Esophagus muscularis mucosa (tissue), 4 donors: ENCODE results near the gene TAAR6. TPM values are rescaled to one million over a fixed set of nuclear protein-coding genes. Genes with fewer than 3 reads are reported as not detected.
"Not testable (repeated sequence)": the region's sequence is repeated elsewhere in the genome, so short reads cannot be mapped to it uniquely, and the experiment has no call there.

ENCODE experiments used
- DNase-seq: peaks from one replicate; pipeline ENCODE4 v3.0.0-alpha.2; 2017; ENCODE audit errors: extremely low spot score
- H3K27ac ChIP-seq, 4 donors: fragments of 200-600 bp; sonication (generic); replicated peaks in 1 of 4; 1 replicate in 3 of 4; 2 replicates in 1 of 4; pipeline ENCODE4 v1.5.1; 2016 to 2019; ENCODE audit warnings: mild to moderate bottlenecking in 1 of 4
- H3K27me3 ChIP-seq, 4 donors: fragments of 200-600 bp; sonication (generic); one replicate each; pipeline versions ENCODE4 v1.5.1 to v1.6.0; 2016 to 2019
- H3K36me3 ChIP-seq, 4 donors: fragments of 200-600 bp; sonication (generic); one replicate each; pipeline ENCODE4 v1.5.1; 2016 to 2019
- H3K4me1 ChIP-seq, 4 donors: fragments of 200-600 bp; sonication (generic); one replicate each; pipeline ENCODE4 v1.5.1; 2016 to 2019
- H3K4me3 ChIP-seq, 4 donors: fragments of 200-600 bp; sonication (generic); 1 replicate in 2 of 4; 2 replicates in 2 of 4; pipeline ENCODE4 v1.5.1; 2016 to 2019; ENCODE audit warnings: mild to moderate bottlenecking in 4 of 4, moderate library complexity in 1 of 4
- H3K9me3 ChIP-seq, 4 donors: fragments of 200-600 bp; sonication (generic); 1 replicate in 3 of 4; 2 replicates in 1 of 4; pipeline ENCODE4 v1.5.1; 2016 to 2019
- CTCF ChIP-seq, 3 experiments: fragments of 200-600 bp in 2 of 3; fragments of 450-650 bp in 1 of 3; sonication (generic) in 2 of 3; IDR thresholded peaks; one replicate each; pipeline ENCODE4 v1.5.1; 2017 to 2019; ENCODE audit warnings: antibody characterized with exemption in 3 of 3, mild to moderate bottlenecking in 2 of 3, moderate library complexity in 1 of 3
- EP300 ChIP-seq: sonication (generic); formaldehyde crosslinking; IDR thresholded peaks from one replicate; pipeline ENCODE4 v1.6.1; 2017; ENCODE audit warnings: antibody characterized with exemption
- POLR2A ChIP-seq: fragments of 450-650 bp; IDR thresholded peaks from one replicate; pipeline ENCODE4 v1.6.1; 2017; ENCODE audit warnings: antibody characterized with exemption, moderate library complexity, mild to moderate bottlenecking, low read depth
- POLR2AphosphoS5 ChIP-seq, 2 donors: sonication (generic); formaldehyde crosslinking; IDR thresholded peaks; one replicate each; pipeline ENCODE4 v1.6.1; 2017; ENCODE audit warnings: antibody characterized with exemption in 2 of 2
- WGBS: methylation state at CpG from one replicate; pipeline ENCODE4 v1.1.5; 2018; 5-methylcytosine and 5-hydroxymethylcytosine counted together
- intact Hi-C: fragments of 100-400 bp; cut with DNase I; formaldehyde crosslinking; loops from one replicate; pipeline ENCODE4 v1.15.1; 2023
- total RNA-seq, 4 donors: library from RNA; depleted of rRNA; stranded (reverse); fragments of >200 nt; gene quantifications; one replicate each; pipeline versions ENCODE4 v1.1.0 to v1.2.1, GENCODE V29; 2016

Gene TAAR6
- total RNA-seq, 4 donors from 2014 or later, result not detected

- Histone ChIP-seq H3K36me3 (no peaks in the 10 kb centered on the region), H3K4me1 (no peaks in the 10 kb centered on the region), H3K9me3 (no peaks in the 10 kb centered on the region), H3K27me3 (no peaks in the 10 kb centered on the region), H3K27ac (no peak overlapping the region), H3K4me3 (no peak overlapping the region)
- no peak for DNase-seq
- TF ChIP-seq POLR2A, result no peak
- intact Hi-C loops, result no loop called here
Observed at GRCh38 chr6:132544826-132545225, 25.3 kb upstream of the TAAR6 start.

- H3K27ac ChIP-seq, result no peak overlapping the region
- H3K9me3 ChIP-seq, result no peaks in the 10 kb centered on the region
- no peak overlapping the region for H3K4me3 ChIP-seq
- no peak for DNase-seq
- no peaks in the 10 kb centered on the region for H3K36me3 ChIP-seq
- intact Hi-C loops, result no loop called here
- TF ChIP-seq CTCF (IDR thresholded peaks at IDR 0.05), result no peak
- TF ChIP-seq POLR2A, result no peak
- TF ChIP-seq EP300, result no peak
- TF ChIP-seq POLR2AphosphoS5 (IDR thresholded peaks at IDR 0.05), result no peak
- no peaks in the 10 kb centered on the region for H3K27me3 ChIP-seq
- no peaks in the 10 kb centered on the region for H3K4me1 ChIP-seq
- 91% methylated on average over 4 of the region's 4 CpGs for WGBS
Observed at GRCh38 chr6:132548746-132549463, 21.2 kb upstream of the TAAR6 start.

- intact Hi-C loops, result no loop called here
- no peak for TF ChIP-seq EP300
- no peak for TF ChIP-seq POLR2A
- TF ChIP-seq POLR2AphosphoS5 (IDR thresholded peaks at IDR 0.05), result no peak
- no peak for TF ChIP-seq CTCF (IDR thresholded peaks at IDR 0.05)
- 81% methylated on average over 4 of the region's 4 CpGs for WGBS
- Histone ChIP-seq H3K36me3 (no peaks in the 10 kb centered on the region), H3K27ac (no peak overlapping the region), H3K4me1 (no peaks in the 10 kb centered on the region), H3K27me3 (peaks cover 0 to 6% (median 0%) of the 10 kb centered on the region in 4 donors), H3K4me3 (no peak overlapping the region), H3K9me3 (no peaks in the 10 kb centered on the region)
- DNase-seq, result no peak
Observed at GRCh38 chr6:132551214-132551613, 18.9 kb upstream of the TAAR6 start.

- H3K9me3 ChIP-seq, result no peaks in the 10 kb centered on the region
- H3K27me3 ChIP-seq, result peaks cover 0 to 6% (median 0%) of the 10 kb centered on the region in 4 donors
- no peak within 1 kb of the TSS for H3K4me3 ChIP-seq
- H3K36me3 ChIP-seq, result no peaks in the 10 kb centered on the region
- no peak within 1 kb of the TSS for H3K27ac ChIP-seq
- 89% methylated on average over 2 of the region's 2 CpGs for WGBS
- TF ChIP-seq POLR2AphosphoS5 (IDR thresholded peaks at IDR 0.05), result no peak
- no peak for TF ChIP-seq POLR2A
- TF ChIP-seq EP300, result no peak
- TF ChIP-seq CTCF (IDR thresholded peaks at IDR 0.05), result no peak
- intact Hi-C loops, result no loop called here
- H3K4me1 ChIP-seq, result no peaks in the 10 kb centered on the region
- no peak for DNase-seq
Observed at GRCh38 chr6:132552372-132552771, 17.8 kb upstream of the TAAR6 start, which contains the start of gene TAAR8. Gene TAAR8 (plus strand): TSS chr6:132552672. CDS start chr6:132552693, 21 bp downstream.

GRCh38 chr6:132560087-132560486 is 10.0 kb upstream of the TAAR6 start:
- 75% methylated on average over 3 of the region's 3 CpGs for WGBS
- H3K27me3 ChIP-seq, DNase-seq, H3K4me3 ChIP-seq, H3K27ac ChIP-seq, H3K36me3 ChIP-seq, H3K9me3 ChIP-seq, H3K4me1 ChIP-seq, intact Hi-C loops: not testable (repeated sequence)

GRCh38 chr6:132566404-132566803 is 3.7 kb upstream of the TAAR6 start:
- peaks cover 0 to 10% (median 0%) of the 10 kb centered on the region in 4 donors for H3K27me3 ChIP-seq
- H3K9me3 ChIP-seq, result no peaks in the 10 kb centered on the region
- 81% methylated on average over 6 of the region's 6 CpGs for WGBS
- H3K4me1 ChIP-seq, result no peaks in the 10 kb centered on the region
- no peak overlapping the region for H3K4me3 ChIP-seq
- no peaks in the 10 kb centered on the region for H3K36me3 ChIP-seq
- DNase-seq, result no peak
- no peak overlapping the region for H3K27ac ChIP-seq
- intact Hi-C loops, result no loop called here
- no peak for TF ChIP-seq CTCF (IDR thresholded peaks at IDR 0.05)
- TF ChIP-seq POLR2AphosphoS5 (IDR thresholded peaks at IDR 0.05), result no peak
- TF ChIP-seq EP300, result no peak
- TF ChIP-seq POLR2A, result no peak
